Measurements from ENCODE around the gene CELF4. TPM values are rescaled to one million over a fixed set of nuclear protein-coding genes. Genes with fewer than 3 reads are reported as not detected.

The CELF4 gene
- total and polyA plus RNA-seq, 2 of the 4 experiments (the other 2 are of a cell fraction), result not detected

DNA sequence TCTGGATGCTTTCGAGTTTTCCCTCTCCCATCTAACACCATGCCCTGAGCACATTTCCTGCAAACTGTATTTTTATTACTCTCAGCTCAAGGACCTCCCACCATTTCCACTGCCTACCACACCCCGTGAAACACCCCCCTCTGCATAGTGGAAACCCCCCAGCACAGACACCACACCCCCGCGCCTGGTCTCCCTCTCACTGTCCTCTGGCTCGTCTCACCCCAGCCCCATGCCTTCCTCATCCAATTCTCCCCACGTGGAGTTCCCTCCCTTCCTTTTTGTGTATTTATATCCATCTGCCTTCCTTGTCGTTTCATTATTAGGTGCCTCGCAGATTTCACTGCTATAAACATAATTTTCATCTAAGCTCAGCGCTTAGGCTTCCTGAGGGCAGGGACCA lies 307.5 kb downstream of the CELF4 start:
- H2BK20ac ChIP-seq (ENCODE audit: low read depth, low read length), result no peak overlapping the region
- no peak overlapping the region for H4K8ac ChIP-seq (ENCODE audit: low read depth in 2 of 2, low read length in 2 of 2)
- H3K14ac ChIP-seq (replicated peaks; ENCODE audit: low read depth, low read length), result no peak overlapping the region
- no peak overlapping the region for H4K5ac ChIP-seq (ENCODE audit: low read depth, low read length)
- peaks cover 32% of the 10 kb centered on the region for H3K27me3 ChIP-seq (ENCODE audit: control insufficient read depth, insufficient read depth, low read length)
- H3K27ac ChIP-seq (ENCODE audit: insufficient read depth, low read length), result no peak overlapping the region
- H2BK5ac ChIP-seq (ENCODE audit: low read depth, low read length, poor library complexity, severe bottlenecking), result no peak overlapping the region
- H3K4me2 ChIP-seq (ENCODE audit: low read depth, low read length), result no peak overlapping the region
- H3K4me3 ChIP-seq (ENCODE audit: insufficient read depth, low read depth, low read length), result no peak overlapping the region
- H2BK120ac ChIP-seq (ENCODE audit: low read depth, low read length), result no peak overlapping the region
- no peak overlapping the region for H2BK15ac ChIP-seq (ENCODE audit: low read depth, low read length)
- 20% methylated on average over 1 of the region's 9 CpGs; no CpG with 5 or more reads in 1 of the 2 experiments for WGBS, 2 experiments (ENCODE audit: extremely low coverage in 2 of 2, insufficient read length in 1 of 2)
- no peak overlapping the region for H2AK5ac ChIP-seq (ENCODE audit: low read depth, low read length)
- ChIA-PET POLR2A (ENCODE audit: unreplicated experiment) (no interaction called here), CTCF (no interaction called here)
- no TSS peak for BruUV-seq (replicated peaks)
- DNase-seq, result no peak
- H3K56ac ChIP-seq (ENCODE audit: extremely low read depth, insufficient read depth, low read length), result no peak overlapping the region
- H3K9me1 ChIP-seq (ENCODE audit: insufficient read depth, low read length), result no peaks in the 10 kb centered on the region
- no peak overlapping the region for H2AFZ ChIP-seq (replicated peaks; ENCODE audit: low read length, poor library complexity)
- H3K23ac ChIP-seq (ENCODE audit: low read depth, low read length), result no peak overlapping the region
- no peak overlapping the region for H4K91ac ChIP-seq (ENCODE audit: insufficient read depth, low read depth, low read length)
- dilution Hi-C loops (cut with HindIII; ENCODE audit: low sequenced_read_pairs, unreplicated experiment) (no loop called here), intact Hi-C loops (cut with micrococcal nuclease) (no loop called here), in situ Hi-C loops (cut with MboI; ENCODE audit: low sequenced_read_pairs) (no loop called here)
- no peaks in the 10 kb centered on the region for H3K36me3 ChIP-seq (ENCODE audit: control insufficient read depth, insufficient read depth, low read length)
- TF ChIP-seq NFE2L2 (IDR thresholded peaks at IDR 0.05; ENCODE audit: low read depth, low read length) (no peak), CEBPB (IDR thresholded peaks at IDR 0.05; ENCODE audit: low read depth, low read length) (no peak), BHLHE40 (IDR thresholded peaks at IDR 0.05; ENCODE audit: low read depth, low read length) (no peak), RFX5 (IDR thresholded peaks at IDR 0.05; ENCODE audit: low read depth, low read length) (no peak)
- TF ChIP-seq, protein P1, sequence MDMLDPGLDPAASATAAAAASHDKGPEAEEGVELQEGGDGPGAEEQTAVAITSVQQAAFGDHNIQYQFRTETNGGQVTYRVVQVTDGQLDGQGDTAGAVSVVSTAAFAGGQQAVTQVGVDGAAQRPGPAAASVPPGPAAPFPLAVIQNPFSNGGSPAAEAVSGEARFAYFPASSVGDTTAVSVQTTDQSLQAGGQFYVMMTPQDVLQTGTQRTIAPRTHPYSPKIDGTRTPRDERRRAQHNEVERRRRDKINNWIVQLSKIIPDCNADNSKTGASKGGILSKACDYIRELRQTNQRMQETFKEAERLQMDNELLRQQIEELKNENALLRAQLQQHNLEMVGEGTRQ (IDR thresholded peaks at IDR 0.05; ENCODE audit: low read depth, low read length), result no peak
- TF ChIP-seq, protein P2, sequence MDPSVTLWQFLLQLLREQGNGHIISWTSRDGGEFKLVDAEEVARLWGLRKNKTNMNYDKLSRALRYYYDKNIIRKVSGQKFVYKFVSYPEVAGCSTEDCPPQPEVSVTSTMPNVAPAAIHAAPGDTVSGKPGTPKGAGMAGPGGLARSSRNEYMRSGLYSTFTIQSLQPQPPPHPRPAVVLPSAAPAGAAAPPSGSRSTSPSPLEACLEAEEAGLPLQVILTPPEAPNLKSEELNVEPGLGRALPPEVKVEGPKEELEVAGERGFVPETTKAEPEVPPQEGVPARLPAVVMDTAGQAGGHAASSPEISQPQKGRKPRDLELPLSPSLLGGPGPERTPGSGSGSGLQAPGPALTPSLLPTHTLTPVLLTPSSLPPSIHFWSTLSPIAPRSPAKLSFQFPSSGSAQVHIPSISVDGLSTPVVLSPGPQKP (IDR thresholded peaks at IDR 0.05; ENCODE audit: borderline replicate concordance, low read depth, low read length), result no peak
- no peaks in the 10 kb centered on the region for H3K9me3 ChIP-seq (ENCODE audit: control insufficient read depth, insufficient read depth, low read length)
- H3K79me1 ChIP-seq (ENCODE audit: low read depth in 1 of 2, low read length in 2 of 2), result no peaks in the 10 kb centered on the region
- H2AK9ac ChIP-seq (replicated peaks; ENCODE audit: low read depth, low read length, poor library complexity), result no peak overlapping the region
- no peaks in the 10 kb centered on the region for H4K20me1 ChIP-seq (ENCODE audit: insufficient read depth, low read length)
- H3K18ac ChIP-seq (ENCODE audit: low read depth, low read length), result no peak overlapping the region
- no peak overlapping the region for H3K9ac ChIP-seq (ENCODE audit: low read depth, low read length)
- H3K4ac ChIP-seq (ENCODE audit: low read depth, low read length), result no peak overlapping the region
- ATAC-seq (ENCODE audit: low read depth), result no peak
- no peaks in the 10 kb centered on the region for H3K4me1 ChIP-seq (ENCODE audit: control insufficient read depth, insufficient read depth, low read length)
